Naive thymus-derived CD4-positive, alpha-beta T cell (primary cell): ENCODE data around the gene FAM83B. TPM values are rescaled to one million over a fixed set of nuclear protein-coding genes. Genes with fewer than 3 reads are reported as not detected.

Experiments
- ATAC-seq: fragments of 150-1000 bp; cut with Tn5 transposase; 2 replicates; pipeline ENCODE4 v1.10.0; 2021; ENCODE audit warnings: mild to moderate bottlenecking, moderate library complexity
- CTCF ChIA-PET: fragments of 350-600 bp; sonication (Branson Sonifier 250); formaldehyde crosslinking; loops from one replicate; lab custom pipeline; 2021; ENCODE audit warnings: antibody characterized with exemption; lab: Charles Lee
- POLR2A ChIA-PET: fragments of 350-600 bp; sonication (Branson Sonifier 250); formaldehyde crosslinking; loops from one replicate; lab custom pipeline; 2021; ENCODE audit warnings: antibody characterized with exemption, inconsistent platforms; lab: Charles Lee
- DNase-seq, 9 donors: peaks; one replicate each; pipeline versions ENCODE4 v3.0.0 to v3.0.0-alpha.2; 2020 to 2022; ENCODE audit warnings: mixed read lengths in 1 of 9
- H3K27ac ChIP-seq: one replicate; pipeline ENCODE4 v1.7.0; 2013; ENCODE audit warnings: mild to moderate bottlenecking, low read depth, low read length, moderate library complexity
- H3K27me3 ChIP-seq, 2 donors: one replicate each; pipeline ENCODE4 v1.7.0; 2013; ENCODE audit warnings: low read length in 2 of 2, mild to moderate bottlenecking in 2 of 2, moderate library complexity in 2 of 2; ENCODE audit not compliant: control insufficient read depth in 2 of 2, insufficient read depth in 2 of 2
- H3K36me3 ChIP-seq, 3 experiments: 1 replicate in 2 of 3; 2 replicates in 1 of 3; pipeline ENCODE4 v1.7.0; 2013; ENCODE audit warnings: low read length in 3 of 3, mild to moderate bottlenecking in 3 of 3, moderate library complexity in 1 of 3; ENCODE audit not compliant: insufficient read depth in 3 of 3, control insufficient read depth in 2 of 3
- H3K4me1 ChIP-seq, 2 donors: one replicate each; pipeline ENCODE4 v1.7.0; 2013; ENCODE audit warnings: low read length in 2 of 2, mild to moderate bottlenecking in 2 of 2, moderate library complexity in 1 of 2; ENCODE audit not compliant: control insufficient read depth in 2 of 2, insufficient read depth in 2 of 2
- H3K4me3 ChIP-seq: 2 replicates; pipeline ENCODE4 v1.7.0; 2013; ENCODE audit warnings: mild to moderate bottlenecking, low read length
- H3K9me3 ChIP-seq, 3 experiments: 1 replicate in 2 of 3; 2 replicates in 1 of 3; pipeline ENCODE4 v1.7.0; 2013; ENCODE audit warnings: low read length in 3 of 3; ENCODE audit not compliant: control insufficient read depth in 2 of 3
- H3K27ac Mint-ChIP-seq, 9 donors: one replicate each; pipeline ENCODE4 v1.8.0; 2020 to 2022; ENCODE audit warnings: mixed read lengths in 9 of 9, mild to moderate bottlenecking in 8 of 9, moderate library complexity in 5 of 9, inconsistent platforms in 2 of 9
- H3K27me3 Mint-ChIP-seq, 5 donors: one replicate each; pipeline ENCODE4 v1.8.0; 2021 to 2022; ENCODE audit warnings: mixed read lengths in 5 of 5, mild to moderate bottlenecking in 1 of 5
- H3K36me3 Mint-ChIP-seq, 5 donors: one replicate each; pipeline ENCODE4 v1.8.0; 2020 to 2022; ENCODE audit warnings: mixed read lengths in 5 of 5, mild to moderate bottlenecking in 3 of 5, inconsistent platforms in 1 of 5
- H3K4me1 Mint-ChIP-seq, 7 donors: one replicate each; pipeline ENCODE4 v1.8.0; 2020 to 2022; ENCODE audit warnings: mixed read lengths in 7 of 7, mild to moderate bottlenecking in 3 of 7, inconsistent platforms in 1 of 7
- H3K4me3 Mint-ChIP-seq, 10 donors: one replicate each; pipeline ENCODE4 v1.8.0; 2020 to 2022; ENCODE audit warnings: mild to moderate bottlenecking in 10 of 10, mixed read lengths in 10 of 10, moderate library complexity in 6 of 10, inconsistent platforms in 2 of 10
- H3K9me3 Mint-ChIP-seq, 11 donors: one replicate each; pipeline ENCODE4 v1.8.0; 2020 to 2022; ENCODE audit warnings: mixed read lengths in 11 of 11, mild to moderate bottlenecking in 4 of 11, inconsistent platforms in 1 of 11, moderate library complexity in 1 of 11
- intact Hi-C, 2 donors: fragments of 100-400 bp; cut with micrococcal nuclease; formaldehyde crosslinking; loops; one replicate each; pipeline ENCODE4 v1.15.1; 2023
- polyA plus RNA-seq, 2 donors: library from polyadenylated mRNA; unstranded; fragments of 300-500 nt; fragmentation: Illumina TruSeq; gene quantifications; one replicate each; pipeline ENCODE4 v1.2.3, GENCODE V29; 2021
- total RNA-seq, 6 experiments: library from RNA in 5 of 6; stranded (reverse) in 5 of 6; gene quantifications; 1 replicate in 5 of 6; 2 replicates in 1 of 6; pipeline ENCODE4 v1.2.3 and lab custom pipeline; 2021 to 2026

Gene FAM83B
- total and polyA plus RNA-seq, 7 experiments from 2014 or later: not detected

GRCh38 chr6:54903884-54904283 is 57.3 kb downstream of the FAM83B start:
- Histone ChIP-seq H3K27me3 (no peaks in the 10 kb centered on the region), H3K27ac (no peak overlapping the region), H3K4me3 (no peak overlapping the region), H3K9me3 (no peaks in the 10 kb centered on the region), H3K4me1 (no peaks in the 10 kb centered on the region), H3K36me3 (no peaks in the 10 kb centered on the region)
- ATAC-seq (no peak), DNase-seq (no peak)
- Mint-ChIP-seq H3K27me3 (no peaks in the 10 kb centered on the region), H3K9me3 (peaks cover 0 to 12% (median 0%) of the 10 kb centered on the region in 11 donors), H3K27ac (no peak overlapping the region), H3K4me3 (no peak overlapping the region), H3K4me1 (peaks cover 0 to 2% (median 0%) of the 10 kb centered on the region in 7 donors), H3K36me3 (peaks cover 0 to 4% (median 0%) of the 10 kb centered on the region in 5 donors)
- POLR2A ChIA-PET: no interaction called here
- intact Hi-C loops: no loop called here
- CTCF ChIA-PET: no interaction called here

- no peak overlapping the region for H3K27ac ChIP-seq
- peaks cover 0 to 17% (median 3%) of the 10 kb centered on the region in 11 donors for H3K9me3 Mint-ChIP-seq
- no peaks in the 10 kb centered on the region for H3K27me3 Mint-ChIP-seq
- no peak overlapping the region for H3K27ac Mint-ChIP-seq
- H3K9me3 ChIP-seq: no peaks in the 10 kb centered on the region
- ChIA-PET CTCF (no interaction called here), POLR2A (no interaction called here)
- H3K36me3 Mint-ChIP-seq: peaks cover 0 to 4% (median 0%) of the 10 kb centered on the region in 5 donors
- ATAC-seq (no peak), DNase-seq (no peak)
- intact Hi-C loops: no loop called here
- no peaks in the 10 kb centered on the region for H3K27me3 ChIP-seq
- peaks cover 0 to 2% (median 0%) of the 10 kb centered on the region in 7 donors for H3K4me1 Mint-ChIP-seq
- no peak overlapping the region for H3K4me3 Mint-ChIP-seq
- H3K4me1 ChIP-seq: no peaks in the 10 kb centered on the region
- no peaks in the 10 kb centered on the region for H3K36me3 ChIP-seq
- H3K4me3 ChIP-seq: no peak overlapping the region
Observed at GRCh38 chr6:54907355-54907754, 60.8 kb downstream of the FAM83B start.

GRCh38 chr6:54909184-54909583 is 62.6 kb downstream of the FAM83B start:
- no peaks in the 10 kb centered on the region for H3K9me3 ChIP-seq
- Mint-ChIP-seq H3K9me3 (peaks cover 0 to 11% (median 3%) of the 10 kb centered on the region in 11 donors), H3K27ac (no peak overlapping the region), H3K4me3 (no peak overlapping the region), H3K36me3 (peaks cover 0 to 4% (median 0%) of the 10 kb centered on the region in 5 donors), H3K4me1 (peaks cover 0 to 2% (median 0%) of the 10 kb centered on the region in 7 donors), H3K27me3 (no peaks in the 10 kb centered on the region)
- no peak overlapping the region for H3K27ac ChIP-seq
- no peaks in the 10 kb centered on the region for H3K27me3 ChIP-seq
- no peaks in the 10 kb centered on the region for H3K4me1 ChIP-seq
- DNase-seq (no peak), ATAC-seq (no peak)
- intact Hi-C loops: no loop called here
- no peak overlapping the region for H3K4me3 ChIP-seq
- CTCF ChIA-PET: no interaction called here
- POLR2A ChIA-PET: no interaction called here
- no peaks in the 10 kb centered on the region for H3K36me3 ChIP-seq

- Mint-ChIP-seq H3K9me3 (peaks cover 0 to 7% (median 0%) of the 10 kb centered on the region in 11 donors), H3K4me1 (peaks cover 0 to 2% (median 0%) of the 10 kb centered on the region in 7 donors), H3K27ac (no peak overlapping the region), H3K27me3 (no peaks in the 10 kb centered on the region), H3K36me3 (no peaks in the 10 kb centered on the region), H3K4me3 (no peak overlapping the region)
- H3K9me3 ChIP-seq: no peaks in the 10 kb centered on the region
- ATAC-seq (no peak), DNase-seq (no peak)
- no peaks in the 10 kb centered on the region for H3K36me3 ChIP-seq
- no peak overlapping the region for H3K27ac ChIP-seq
- no peaks in the 10 kb centered on the region for H3K4me1 ChIP-seq
- CTCF ChIA-PET: interaction anchor here (0.6 kb wide), 1 partner anchor 145 kb away, joined by 3 read pairs; no protein-coding TSS in a partner anchor
- intact Hi-C loops: no loop called here
- no peaks in the 10 kb centered on the region for H3K27me3 ChIP-seq
- H3K4me3 ChIP-seq: no peak overlapping the region
- POLR2A ChIA-PET: no interaction called here
Observed at GRCh38 chr6:54910431-54910884, 63.9 kb downstream of the FAM83B start.

GRCh38 chr6:54910921-54911320 is 64.3 kb downstream of the FAM83B start:
- Mint-ChIP-seq H3K36me3 (no peaks in the 10 kb centered on the region), H3K4me3 (no peak overlapping the region), H3K9me3 (peaks cover 0 to 7% (median 1%) of the 10 kb centered on the region in 11 donors), H3K27me3 (no peaks in the 10 kb centered on the region), H3K27ac (no peak overlapping the region), H3K4me1 (peaks cover 0 to 2% (median 0%) of the 10 kb centered on the region in 7 donors)
- Histone ChIP-seq H3K27ac (no peak overlapping the region), H3K27me3 (no peaks in the 10 kb centered on the region), H3K9me3 (no peaks in the 10 kb centered on the region), H3K4me1 (no peaks in the 10 kb centered on the region), H3K36me3 (no peaks in the 10 kb centered on the region), H3K4me3 (no peak overlapping the region)
- intact Hi-C loops: no loop called here
- ATAC-seq (no peak), DNase-seq (no peak)
- ChIA-PET CTCF (interaction anchor here (0.6 kb wide), 1 partner anchor 144 kb away, joined by 3 read pairs; no protein-coding TSS in a partner anchor), POLR2A (no interaction called here)

GRCh38 chr6:54913211-54913610 is 66.6 kb downstream of the FAM83B start:
- Histone ChIP-seq H3K4me3 (no peak overlapping the region), H3K27ac (no peak overlapping the region), H3K9me3 (no peaks in the 10 kb centered on the region), H3K36me3 (no peaks in the 10 kb centered on the region), H3K27me3 (no peaks in the 10 kb centered on the region), H3K4me1 (no peaks in the 10 kb centered on the region)
- no peaks in the 10 kb centered on the region for H3K27me3 Mint-ChIP-seq
- H3K4me1 Mint-ChIP-seq: no peaks in the 10 kb centered on the region
- H3K27ac Mint-ChIP-seq: no peak overlapping the region
- DNase-seq (no peak), ATAC-seq (no peak)
- POLR2A ChIA-PET: no interaction called here
- H3K9me3 Mint-ChIP-seq: peaks cover 0 to 9% (median 3%) of the 10 kb centered on the region in 11 donors
- CTCF ChIA-PET: no interaction called here
- no peak overlapping the region for H3K4me3 Mint-ChIP-seq
- intact Hi-C loops: no loop called here
- no peaks in the 10 kb centered on the region for H3K36me3 Mint-ChIP-seq

GRCh38 chr6:54916858-54917257 is 70.3 kb downstream of the FAM83B start:
- Histone ChIP-seq H3K27ac (no peak overlapping the region), H3K36me3 (no peaks in the 10 kb centered on the region), H3K4me3 (no peak overlapping the region), H3K4me1 (no peaks in the 10 kb centered on the region), H3K27me3 (no peaks in the 10 kb centered on the region), H3K9me3 (no peaks in the 10 kb centered on the region)
- Mint-ChIP-seq H3K4me1 (no peaks in the 10 kb centered on the region), H3K36me3 (no peaks in the 10 kb centered on the region), H3K27ac (no peak overlapping the region), H3K4me3 (no peak overlapping the region), H3K27me3 (no peaks in the 10 kb centered on the region), H3K9me3 (peaks cover 0 to 6% (median under 1%) of the 10 kb centered on the region in 11 donors)
- ChIA-PET POLR2A (no interaction called here), CTCF (no interaction called here)
- intact Hi-C loops: no loop called here
- ATAC-seq (no peak), DNase-seq (no peak)
